Keratinocyte (primary cell): ENCODE data around the gene TMEM242. TPM values are rescaled to one million over a fixed set of nuclear protein-coding genes. Genes with fewer than 3 reads are reported as not detected.

ENCODE experiments used
- DNase-seq: peaks from one replicate; pipeline ENCODE4 v3.0.0-alpha.2; 2011; ENCODE audit warnings: low read depth, missing footprints, low spot score
- FAIRE-seq: peaks from 2 replicates; lab custom pipeline; 2011; peaks lifted over from hg19 to GRCh38; lab: Jason Lieb, UNC
- H2AFZ ChIP-seq: 2 replicates; pipeline ENCODE4 v1.6.0; 2012; ENCODE audit warnings: low read length, control low read depth, inconsistent platforms; ENCODE audit not compliant: control insufficient read depth
- H3K27ac ChIP-seq: 2 replicates; pipeline ENCODE4 v1.5.1; 2011; ENCODE audit warnings: low read length; ENCODE audit not compliant: control insufficient read depth, insufficient read depth
- H3K27me3 ChIP-seq: 3 replicates; pipeline ENCODE4 v1.6.0; 2011; ENCODE audit warnings: low read length; ENCODE audit not compliant: control insufficient read depth, insufficient read depth; ENCODE audit errors: extremely low read depth
- H3K36me3 ChIP-seq, 2 experiments: 2 replicates in 1 of 2; 3 replicates in 1 of 2; pipeline ENCODE4 v1.5.1; 2011; ENCODE audit warnings: low read length in 2 of 2, mild to moderate bottlenecking in 1 of 2; ENCODE audit not compliant: control insufficient read depth in 2 of 2, insufficient read depth in 2 of 2; ENCODE audit errors: extremely low read depth in 1 of 2
- H3K4me1 ChIP-seq: 3 replicates; pipeline ENCODE4 v1.5.1; 2011; ENCODE audit warnings: low read length; ENCODE audit not compliant: control insufficient read depth, insufficient read depth; ENCODE audit errors: extremely low read depth
- H3K4me2 ChIP-seq: 3 replicates; pipeline ENCODE4 v1.6.0; 2011; ENCODE audit warnings: low read depth, low read length; ENCODE audit not compliant: control insufficient read depth, insufficient read depth; ENCODE audit errors: extremely low read depth
- H3K4me3 ChIP-seq, 3 experiments: fragments of 200-600 bp in 1 of 3; sonication (generic) in 1 of 3; 2 replicates in 2 of 3; 3 replicates in 1 of 3; pipeline ENCODE4 v1.5.1; 2011 to 2016; ENCODE audit warnings: low read length in 3 of 3, mild to moderate bottlenecking in 3 of 3, control low read depth in 2 of 3, inconsistent platforms in 1 of 3, low read depth in 1 of 3, mixed read lengths in 1 of 3, mixed run types in 1 of 3, moderate library complexity in 1 of 3; ENCODE audit not compliant: control insufficient read depth in 2 of 3, insufficient read depth in 2 of 3; ENCODE audit errors: extremely low read depth in 1 of 3
- H3K79me2 ChIP-seq: 2 replicates; pipeline ENCODE4 v1.6.0; 2012; ENCODE audit warnings: low read length; ENCODE audit not compliant: control insufficient read depth, insufficient read depth
- H3K9ac ChIP-seq: 3 replicates; pipeline ENCODE4 v1.6.0; 2011; ENCODE audit warnings: low read length; ENCODE audit not compliant: control insufficient read depth, insufficient read depth; ENCODE audit errors: extremely low read depth
- H3K9me1 ChIP-seq: 3 replicates; pipeline ENCODE4 v1.6.0; 2011; ENCODE audit warnings: low read length; ENCODE audit not compliant: control insufficient read depth, insufficient read depth; ENCODE audit errors: extremely low read depth
- H3K9me3 ChIP-seq: 2 replicates; pipeline ENCODE4 v1.5.1; 2012; ENCODE audit warnings: low read depth, low read length; ENCODE audit not compliant: control insufficient read depth
- H4K20me1 ChIP-seq: 3 replicates; pipeline ENCODE4 v1.6.0; 2011; ENCODE audit warnings: low read length; ENCODE audit not compliant: control insufficient read depth, insufficient read depth; ENCODE audit errors: extremely low read depth
- EZH2 ChIP-seq: IDR thresholded peaks from one replicate; pipeline ENCODE4 v1.6.1; 2012; ENCODE audit warnings: inconsistent platforms, mild to moderate bottlenecking, low read length, moderate library complexity
- dilution Hi-C: fragments of 300-500 bp; cut with MboI; formaldehyde crosslinking; loops from one replicate; pipeline ENCODE4 v1.7.0; 2020; ENCODE audit warnings: low sequenced_read_pairs; ENCODE audit not compliant: extremely low pct_ligation_motif_present
- polyA plus RNA-seq, 5 experiments: library from polyadenylated mRNA; depleted of rRNA in 3 of 5; stranded (reverse) in 3 of 5; stranded (forward) in 1 of 5; unstranded in 1 of 5; fragments of >200 nt; gene quantifications; 1 replicate in 1 of 5; 2 replicates in 3 of 5; 3 replicates in 1 of 5; pipeline versions ENCODE4 v1.2.1 to v1.2.3, GENCODE V29; 2011 to 2012; ENCODE audit warnings: missing spikeins in 2 of 5, low read depth in 1 of 5, low replicate concordance in 1 of 5
- TF ChIP-seq, protein P1 (sequence below), 3 experiments: IDR thresholded peaks in 1 of 3; conservative IDR thresholded peaks in 1 of 3; optimal IDR thresholded peaks in 1 of 3; 2 replicates in 2 of 3; 3 replicates in 1 of 3; pipeline versions ENCODE3 to v1.5.1; 2011; ENCODE audit warnings: low read length in 3 of 3, mild to moderate bottlenecking in 3 of 3, moderate library complexity in 2 of 3, control low read depth in 1 of 3, inconsistent platforms in 1 of 3; ENCODE audit not compliant: insufficient read depth in 2 of 3; ENCODE audit errors: extremely low read depth in 1 of 3

Gene TMEM242
- polyA plus RNA-seq, 1 donor (not counting 4 experiments of a cell fraction or from before 2014, with no cell fraction given): 11.0 TPM

DNA sequence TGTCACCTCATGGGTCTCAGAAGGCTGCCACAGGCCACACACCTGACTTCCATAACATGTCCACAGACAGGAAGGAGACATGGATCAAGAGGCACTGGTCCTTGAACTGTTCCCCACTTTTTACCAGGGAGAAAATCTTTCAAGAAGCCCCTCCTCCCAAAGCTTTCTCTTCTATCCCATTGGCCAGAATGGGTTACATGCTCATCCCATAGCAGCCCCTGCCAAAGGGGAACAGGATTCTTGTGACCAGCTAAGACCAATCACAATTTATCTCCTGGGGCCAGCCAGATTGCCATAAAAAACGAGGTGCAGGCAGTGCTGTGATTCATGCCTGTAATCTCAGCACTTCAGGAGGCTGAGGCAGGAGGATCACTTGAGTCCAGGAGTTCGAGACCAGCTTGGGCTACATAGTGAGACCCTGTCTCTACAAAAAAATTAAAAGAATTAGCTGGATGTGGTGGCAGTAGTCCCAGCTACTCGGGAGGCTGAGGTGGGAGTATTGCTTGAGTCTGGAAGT is 59.4 kb downstream of the TMEM242 start:
- FAIRE-seq (no peak), DNase-seq (no peak)
- TF ChIP-seq, protein P1, sequence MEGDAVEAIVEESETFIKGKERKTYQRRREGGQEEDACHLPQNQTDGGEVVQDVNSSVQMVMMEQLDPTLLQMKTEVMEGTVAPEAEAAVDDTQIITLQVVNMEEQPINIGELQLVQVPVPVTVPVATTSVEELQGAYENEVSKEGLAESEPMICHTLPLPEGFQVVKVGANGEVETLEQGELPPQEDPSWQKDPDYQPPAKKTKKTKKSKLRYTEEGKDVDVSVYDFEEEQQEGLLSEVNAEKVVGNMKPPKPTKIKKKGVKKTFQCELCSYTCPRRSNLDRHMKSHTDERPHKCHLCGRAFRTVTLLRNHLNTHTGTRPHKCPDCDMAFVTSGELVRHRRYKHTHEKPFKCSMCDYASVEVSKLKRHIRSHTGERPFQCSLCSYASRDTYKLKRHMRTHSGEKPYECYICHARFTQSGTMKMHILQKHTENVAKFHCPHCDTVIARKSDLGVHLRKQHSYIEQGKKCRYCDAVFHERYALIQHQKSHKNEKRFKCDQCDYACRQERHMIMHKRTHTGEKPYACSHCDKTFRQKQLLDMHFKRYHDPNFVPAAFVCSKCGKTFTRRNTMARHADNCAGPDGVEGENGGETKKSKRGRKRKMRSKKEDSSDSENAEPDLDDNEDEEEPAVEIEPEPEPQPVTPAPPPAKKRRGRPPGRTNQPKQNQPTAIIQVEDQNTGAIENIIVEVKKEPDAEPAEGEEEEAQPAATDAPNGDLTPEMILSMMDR (optimal IDR thresholded peaks at IDR 0.05 in 1 of 3, IDR thresholded peaks at IDR 0.05 in 1 of 3, conservative IDR thresholded peaks at IDR 0.05 in 1 of 3; ENCODE audit: extremely low read depth in 1 of 3, insufficient read depth in 2 of 3, low read length in 3 of 3): no peak
- no peak for TF ChIP-seq EZH2
- Histone ChIP-seq H4K20me1 (no peaks in the 10 kb centered on the region), H3K4me3 (no peak overlapping the region), H3K9me3 (no peaks in the 10 kb centered on the region), H3K9me1 (no peaks in the 10 kb centered on the region), H3K9ac (no peak overlapping the region), H3K4me1 (peaks cover 7% of the 10 kb centered on the region), H3K36me3 (no peaks in the 10 kb centered on the region), H2AFZ (no peak overlapping the region), H3K27ac (no peak overlapping the region), H3K4me2 (no peak overlapping the region), H3K79me2 (no peaks in the 10 kb centered on the region), H3K27me3 (no peaks in the 10 kb centered on the region)
- dilution Hi-C loops: no loop called here

DNA sequence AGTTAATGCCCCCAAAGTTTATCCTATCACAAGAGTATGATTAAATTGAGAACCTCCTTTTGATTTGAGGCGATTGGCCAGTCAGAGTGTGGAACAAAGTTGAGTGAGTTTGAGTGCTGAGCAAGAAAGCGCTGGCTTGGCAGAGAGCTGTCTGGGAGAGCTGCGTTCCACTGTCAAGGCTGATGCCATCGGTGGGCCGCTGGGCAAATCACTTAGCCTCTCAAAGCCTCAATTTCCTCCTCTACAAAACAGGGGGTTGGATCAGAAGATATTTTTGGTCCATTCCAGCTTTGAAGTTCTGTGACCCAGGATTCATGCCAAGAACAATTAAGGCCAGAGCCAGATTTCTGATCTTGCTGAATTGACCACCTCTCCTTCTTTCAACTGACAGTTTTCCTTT is 60.2 kb downstream of the TMEM242 start:
- H3K4me3 ChIP-seq: no peak overlapping the region
- H3K4me1 ChIP-seq: peaks cover 7% of the 10 kb centered on the region
- H3K27ac ChIP-seq: no peak overlapping the region
- FAIRE-seq: no peak
- H3K36me3 ChIP-seq: no peaks in the 10 kb centered on the region
- H3K9ac ChIP-seq: no peak overlapping the region
- H3K9me1 ChIP-seq: no peaks in the 10 kb centered on the region
- dilution Hi-C loops: no loop called here
- no peak overlapping the region for H2AFZ ChIP-seq
- no peaks in the 10 kb centered on the region for H3K79me2 ChIP-seq
- H4K20me1 ChIP-seq: no peaks in the 10 kb centered on the region
- TF ChIP-seq, protein P1 (optimal IDR thresholded peaks at IDR 0.05 in 1 of 3, IDR thresholded peaks at IDR 0.05 in 1 of 3, conservative IDR thresholded peaks at IDR 0.05 in 1 of 3; ENCODE audit: extremely low read depth in 1 of 3, insufficient read depth in 2 of 3, low read length in 3 of 3): no peak
- no peak for TF ChIP-seq EZH2
- no peaks in the 10 kb centered on the region for H3K9me3 ChIP-seq
- no peak overlapping the region for H3K4me2 ChIP-seq
- peaks cover 7% of the 10 kb centered on the region for H3K27me3 ChIP-seq
- no peak for DNase-seq
